GM19240 (cell line): ENCODE data around the gene GNAI2.

ENCODE experiments used
- DNase-seq: peaks from one replicate; pipeline ENCODE4 v3.0.0; 2011; ENCODE audit warnings: low spot score; ENCODE audit not compliant: insufficient read length

Gene GNAI2

GRCh38 chr3:50296721-50297383 is 60.8 kb downstream of the GNAI2 start:
- no peak for DNase-seq

DNA sequence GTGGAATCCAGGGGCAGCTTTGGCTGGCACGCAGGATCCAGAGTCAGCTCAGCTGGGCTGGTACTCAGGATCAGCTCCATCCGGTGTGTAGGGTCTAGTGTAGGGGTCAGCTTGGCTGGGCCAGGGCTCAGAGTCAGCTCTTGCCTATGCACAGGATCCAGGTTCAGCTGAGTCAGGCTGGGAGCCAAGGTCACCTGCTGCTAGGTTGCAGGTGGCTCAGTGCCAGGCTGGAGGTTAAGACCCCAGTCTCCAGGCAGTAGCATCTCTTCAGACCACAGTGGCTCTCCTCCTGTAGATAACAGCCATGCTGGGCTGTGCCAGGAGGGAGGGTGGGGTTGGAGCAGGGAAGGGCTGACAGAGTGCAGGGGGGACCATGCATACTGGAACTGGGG is 61.4 kb downstream of the GNAI2 start:
- DNase-seq = no peak

DNA sequence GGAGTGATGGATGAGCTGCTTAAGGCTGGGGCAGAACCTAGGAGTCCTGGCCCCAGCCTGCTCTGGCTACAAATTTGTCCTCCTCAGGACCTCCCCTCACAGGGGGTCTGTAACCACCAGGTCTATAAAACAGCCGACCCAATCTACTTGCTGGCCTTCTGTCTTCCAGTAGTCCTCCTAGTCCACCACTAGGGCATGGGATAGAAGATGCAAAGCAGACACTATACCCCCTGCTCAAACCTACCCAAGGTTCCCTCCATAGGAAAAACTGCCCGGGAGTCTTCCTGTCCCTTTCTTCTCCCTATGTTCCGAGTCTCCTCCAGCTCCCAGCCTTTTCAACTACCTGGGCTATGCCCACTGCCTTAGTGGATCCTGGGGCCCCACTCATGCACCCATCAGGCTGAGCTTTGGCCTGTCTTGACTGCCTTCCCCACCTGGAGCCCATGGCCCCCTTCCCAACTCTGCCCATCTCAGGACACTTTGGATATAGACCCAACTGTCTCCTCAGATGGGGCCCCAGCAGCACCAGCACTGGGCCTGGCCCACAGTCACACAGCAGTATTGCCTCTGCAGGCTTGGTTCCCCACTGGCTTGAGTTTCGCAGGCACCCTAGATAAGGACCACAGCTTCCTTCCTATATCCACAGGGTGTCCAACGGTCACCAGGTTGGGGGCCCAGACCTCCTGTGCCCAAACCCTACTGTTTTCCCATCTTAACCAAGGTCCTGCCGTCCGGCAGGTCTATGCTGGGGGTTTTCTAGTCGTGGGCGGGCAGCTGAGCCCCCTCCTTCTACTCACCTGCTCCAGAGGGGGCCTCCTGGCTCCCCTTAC is 62.1 kb downstream of the GNAI2 start:
- no peak for DNase-seq

DNA sequence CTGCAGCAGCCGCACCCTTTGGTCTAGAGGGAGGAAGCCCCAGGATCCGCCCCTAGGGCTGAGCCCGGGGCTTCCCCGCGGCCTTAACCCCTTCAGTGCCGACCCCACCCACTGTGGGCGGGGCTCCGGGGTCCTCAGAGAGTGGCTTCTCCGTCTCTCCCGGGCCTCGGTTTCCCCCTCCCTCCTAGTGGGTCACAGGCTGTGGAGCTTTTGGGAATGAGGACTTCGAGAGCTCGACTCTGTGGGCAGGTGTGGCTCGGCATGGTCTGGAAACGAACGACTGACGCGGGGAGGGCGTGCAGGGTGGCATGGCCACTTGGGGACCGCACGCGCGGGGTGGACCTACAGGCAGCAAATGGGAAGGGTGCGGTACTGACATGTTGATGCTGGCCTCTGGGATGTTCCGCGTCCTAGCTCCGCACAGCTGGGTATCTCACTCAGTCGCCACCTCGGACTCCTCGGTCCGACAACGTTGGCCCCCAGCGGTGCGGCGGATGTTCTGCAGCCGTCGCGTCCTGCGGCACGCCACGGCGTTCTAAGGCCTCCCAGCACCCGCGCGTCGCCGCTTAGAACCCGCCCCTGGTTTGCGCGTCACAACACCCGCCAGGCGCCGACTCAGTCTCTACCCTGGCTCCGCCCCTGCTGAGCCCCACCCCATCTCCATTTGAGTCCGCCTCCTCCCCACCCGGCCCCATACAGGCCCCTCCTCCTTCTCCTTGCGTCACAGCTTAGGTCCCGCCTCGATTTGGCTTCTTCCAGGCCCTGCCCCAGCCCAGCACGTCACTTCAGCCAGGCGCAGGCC is 63.0 kb downstream of the GNAI2 start, which contains the start of the genes HYAL3 and NAA80:
HYAL3 (minus strand) TSS at position 570 of the 802 bp plus-strand sequence. CDS start 3,803 bp downstream, outside the sequence.
NAA80 (minus strand) TSS at position 570 of the 802 bp plus-strand sequence. CDS start 1,942 bp downstream, outside the sequence.
- DNase-seq = peak; percentile 89

GRCh38 chr3:50299638-50299928 is 63.6 kb downstream of the GNAI2 start:
- no peak for DNase-seq

GRCh38 chr3:50299929-50300680 is 64.1 kb downstream of the GNAI2 start:
- no peak for DNase-seq

- DNase-seq = no peak
These were observed 64.8 kb downstream of the GNAI2 start for GRCh38 chr3:50300681-50301254.

GRCh38 chr3:50302095-50303012 is 66.3 kb downstream of the GNAI2 start:
- no peak for DNase-seq

DNA sequence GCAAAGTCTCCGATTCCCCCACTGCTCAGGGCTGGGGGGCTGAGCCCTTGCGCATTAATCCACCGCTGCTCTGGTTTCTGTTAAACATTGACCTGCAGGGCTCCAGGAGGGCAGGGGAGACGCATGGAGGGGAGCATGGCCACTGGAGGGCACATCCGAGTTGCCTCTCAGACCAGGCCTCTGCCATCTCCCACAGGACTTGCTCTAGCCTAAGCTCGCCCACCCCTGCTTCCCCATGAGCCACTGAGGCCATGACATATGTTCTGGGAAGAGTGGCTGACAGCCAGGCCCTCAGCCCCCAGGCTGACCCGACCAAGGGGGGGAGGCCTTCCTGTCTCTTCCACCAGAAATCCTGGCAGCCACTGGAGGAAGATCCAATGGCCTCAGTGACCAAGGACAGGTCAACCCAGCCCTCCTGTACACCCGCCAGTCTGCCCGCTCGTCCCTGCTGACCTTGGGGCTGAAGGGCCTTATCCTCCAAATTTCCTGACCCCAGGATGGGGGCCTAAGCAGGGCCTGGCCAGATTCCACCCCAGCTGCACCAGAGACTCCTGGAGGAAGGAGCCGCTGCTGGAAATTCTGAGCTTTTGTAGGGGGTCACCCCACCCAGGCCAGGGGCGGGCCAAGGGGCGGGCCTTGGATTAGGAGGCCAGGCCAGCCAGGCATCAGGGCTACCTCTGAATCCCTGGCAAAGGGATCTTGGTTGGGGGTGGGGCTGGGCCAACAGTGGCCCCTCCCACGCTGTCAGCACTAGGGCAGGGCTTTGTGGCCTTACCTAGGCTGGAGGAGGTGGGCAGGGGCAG is 67.2 kb downstream of the GNAI2 start, which contains the start of gene HYAL1:
HYAL1 (minus strand) TSS at position 562 of the 803 bp plus-strand sequence. CDS start 618 bp downstream, outside the sequence.
- DNase-seq = no peak

GRCh38 chr3:50304601-50305000 is 68.6 kb downstream of the GNAI2 start:
- DNase-seq = no peak
